ENCODE measurements around the gene PHF20.

Gene PHF20

DNA sequence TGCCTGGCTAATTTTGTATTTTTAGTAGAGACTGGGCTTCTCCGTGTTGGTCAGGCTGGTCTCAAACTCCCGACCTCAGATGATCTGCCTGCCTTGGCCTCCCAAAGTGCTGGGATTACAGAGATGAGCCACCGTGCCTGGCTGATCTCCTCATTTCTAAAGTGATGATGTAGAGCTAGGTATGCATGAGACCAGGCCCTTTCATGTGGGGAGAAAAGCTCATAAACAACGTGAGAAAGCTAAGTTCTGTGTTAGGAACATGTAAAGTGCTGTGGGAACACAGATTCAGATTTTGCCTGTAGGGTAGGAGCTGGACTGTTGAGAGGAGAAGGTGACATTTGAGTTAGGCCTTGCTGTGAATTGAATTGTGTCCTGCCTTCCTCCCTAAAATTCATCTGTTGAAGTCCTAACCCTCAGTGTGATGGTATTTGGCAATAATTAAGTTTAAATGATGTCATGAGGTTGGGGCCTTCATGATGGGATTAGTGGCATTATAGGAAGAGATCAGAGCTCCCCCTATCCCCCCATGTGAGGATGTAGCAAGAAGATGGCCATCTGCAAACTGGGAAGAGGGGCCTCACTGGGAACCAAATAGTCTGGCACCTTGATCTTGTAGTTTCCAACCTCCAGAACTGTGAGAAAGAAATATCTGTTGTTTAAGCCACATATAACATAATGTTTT, 133.3 kb downstream of the PHF20 start:
- H3K4me3 ChIP-seq (ENCODE audit: low read depth, low read length), result no peak overlapping the region
- no peak for TF ChIP-seq CTCF (IDR thresholded peaks at IDR 0.05; ENCODE audit: borderline replicate concordance, insufficient read depth, low read depth, low read length)

DNA sequence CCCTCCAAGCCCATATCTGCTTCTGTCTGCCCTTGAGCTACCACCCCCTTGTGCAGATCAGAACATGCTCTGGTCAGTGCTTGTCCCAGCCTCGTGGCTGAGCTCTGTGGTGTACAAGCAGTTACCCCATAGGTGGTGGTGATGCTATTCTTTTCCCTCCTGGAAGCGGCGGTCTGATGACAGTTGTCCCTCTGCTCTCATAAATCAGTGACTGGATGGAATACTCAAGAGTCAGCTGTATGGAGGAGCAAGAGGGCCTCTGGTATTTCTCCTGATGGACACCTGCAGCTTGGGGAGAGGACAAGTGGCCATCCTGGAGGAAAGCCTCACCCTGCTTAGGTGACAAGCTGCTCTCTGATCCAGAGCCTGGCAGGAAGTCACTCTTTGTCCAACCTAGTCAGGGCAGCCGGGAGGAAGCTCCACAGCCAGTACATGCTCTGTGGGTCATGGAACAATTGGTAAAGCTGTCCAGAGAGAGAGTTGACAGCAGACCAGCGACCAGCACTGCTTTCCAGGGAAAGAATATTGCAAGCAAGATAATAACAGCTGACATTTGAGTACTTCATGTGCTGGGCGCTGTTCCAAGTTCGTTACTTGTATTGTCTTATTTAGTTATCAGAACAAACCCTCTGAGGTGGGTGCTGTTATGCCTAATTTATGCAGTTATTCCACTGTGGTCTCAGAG, 135.3 kb downstream of the PHF20 start:
- no peak for TF ChIP-seq CTCF (IDR thresholded peaks at IDR 0.05; ENCODE audit: borderline replicate concordance, insufficient read depth, low read depth, low read length)

GRCh38 chr20:35908007-35908406, 136.2 kb downstream of the PHF20 start:
- no peak overlapping the region for H3K4me3 ChIP-seq (ENCODE audit: low read depth, low read length)
- TF ChIP-seq CTCF (IDR thresholded peaks at IDR 0.05; ENCODE audit: borderline replicate concordance, insufficient read depth, low read depth, low read length), result no peak

More for the DNA sequence above, 135.3 kb downstream of the PHF20 start:
- no peak overlapping the region for H3K4me3 ChIP-seq (ENCODE audit: low read depth, low read length)

GRCh38 chr20:35909176-35909575, 137.4 kb downstream of the PHF20 start:
- TF ChIP-seq CTCF (IDR thresholded peaks at IDR 0.05; ENCODE audit: borderline replicate concordance, insufficient read depth, low read depth, low read length), result no peak
- no peak overlapping the region for H3K4me3 ChIP-seq (ENCODE audit: low read depth, low read length)

DNA sequence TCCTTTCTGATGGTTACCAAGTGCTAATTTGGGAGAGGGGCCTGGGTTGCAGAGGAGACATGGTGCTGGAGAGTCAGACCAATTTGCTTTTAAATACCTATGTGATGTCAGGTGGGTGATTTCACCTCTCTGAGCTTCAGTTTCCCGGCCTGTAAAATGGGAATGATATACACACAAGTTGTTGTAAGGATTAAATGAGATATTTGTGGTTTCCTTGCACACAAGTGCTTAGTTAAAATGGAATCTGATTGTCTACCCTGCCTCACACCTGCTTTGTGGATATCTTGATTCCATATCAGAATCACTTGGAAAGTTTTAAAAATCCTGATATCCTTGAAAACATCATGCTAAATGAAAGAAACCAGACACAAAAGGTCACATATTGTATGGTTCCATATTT, 138.0 kb downstream of the PHF20 start:
- no peak overlapping the region for H3K4me3 ChIP-seq (ENCODE audit: low read depth, low read length)
- TF ChIP-seq CTCF (IDR thresholded peaks at IDR 0.05; ENCODE audit: borderline replicate concordance, insufficient read depth, low read depth, low read length), result no peak

- TF ChIP-seq CTCF (IDR thresholded peaks at IDR 0.05; ENCODE audit: borderline replicate concordance, insufficient read depth, low read depth, low read length), result no peak
- no peak overlapping the region for H3K4me3 ChIP-seq (ENCODE audit: low read depth, low read length)
Measured at GRCh38 chr20:35910254-35910653, 138.4 kb downstream of the PHF20 start.

- TF ChIP-seq CTCF (IDR thresholded peaks at IDR 0.05; ENCODE audit: borderline replicate concordance, insufficient read depth, low read depth, low read length), result no peak
- no peak overlapping the region for H3K4me3 ChIP-seq (ENCODE audit: low read depth, low read length)
Measured at GRCh38 chr20:35912881-35913280, 141.1 kb downstream of the PHF20 start.
